ENCODE results near the gene GABBR2. TPM values are rescaled to one million over a fixed set of nuclear protein-coding genes. Genes with fewer than 3 reads are reported as not detected.
"Not testable (repeated sequence)": the region's sequence is repeated elsewhere in the genome, so short reads cannot be mapped to it uniquely, and the experiment has no call there.

Gene GABBR2
- total and polyA plus RNA-seq, 4 donors = 0.39 TPM; not detected in 3

GRCh38 chr9:98678244-98678842, 30.4 kb downstream of the GABBR2 start:
- ATAC-seq (ENCODE audit: low FRiP score) (no peak), DNase-seq (no peak)
- Histone ChIP-seq H3K4me3 (ENCODE audit: low read length in 2 of 2) (no peak overlapping the region), H3K9me3 (ENCODE audit: control insufficient read depth, low read length) (peaks cover 3% of the 10 kb centered on the region), H3K27ac (ENCODE audit: low read depth in 1 of 2, low read length in 2 of 2) (no peak overlapping the region), H3K4me1 (ENCODE audit: control insufficient read depth in 1 of 2, insufficient read depth in 2 of 2, low read length in 2 of 2) (no peaks in the 10 kb centered on the region), H3K36me3 (ENCODE audit: control insufficient read depth in 1 of 2, insufficient read depth in 2 of 2, low read length in 1 of 2) (no peaks in the 10 kb centered on the region), H3K27me3 (ENCODE audit: control insufficient read depth in 1 of 2, insufficient read depth in 2 of 2, low read length in 1 of 2) (peaks cover 0 to 3% of the 10 kb centered on the region in 2 donors)
- intact Hi-C loops (cut with DNase I) = no loop called here
- 10 to 15% methylated on average over 9 of the region's 9 CpGs for WGBS, 2 donors

GRCh38 chr9:98673681-98674080, 35.1 kb downstream of the GABBR2 start:
- H3K27ac ChIP-seq (ENCODE audit: low read depth in 1 of 2, low read length in 2 of 2) = no peak overlapping the region
- H3K4me1 ChIP-seq (ENCODE audit: control insufficient read depth in 1 of 2, insufficient read depth in 2 of 2, low read length in 2 of 2) = no peaks in the 10 kb centered on the region
- DNase-seq (no peak), ATAC-seq (ENCODE audit: low FRiP score) (no peak)
- no peak overlapping the region for H3K4me3 ChIP-seq (ENCODE audit: low read length in 2 of 2)
- intact Hi-C loops (cut with DNase I) = no loop called here
- H3K27me3 ChIP-seq (ENCODE audit: control insufficient read depth in 1 of 2, insufficient read depth in 2 of 2, low read length in 1 of 2) = peaks cover 0 to 2% of the 10 kb centered on the region in 2 donors
- H3K9me3 ChIP-seq (ENCODE audit: control insufficient read depth, low read length) = peaks cover 3% of the 10 kb centered on the region
- 48 to 55% methylated on average over 5 of the region's 5 CpGs for WGBS, 2 donors
- H3K36me3 ChIP-seq (ENCODE audit: control insufficient read depth in 1 of 2, insufficient read depth in 2 of 2, low read length in 1 of 2) = no peaks in the 10 kb centered on the region

- no peak overlapping the region for H3K27ac ChIP-seq (ENCODE audit: low read depth in 1 of 2, low read length in 2 of 2)
- DNase-seq = no peak
- intact Hi-C loops (cut with DNase I) = no loop called here
- no peaks in the 10 kb centered on the region for H3K9me3 ChIP-seq (ENCODE audit: control insufficient read depth, low read length)
- no peak overlapping the region for H3K4me3 ChIP-seq (ENCODE audit: low read length in 2 of 2)
- no peaks in the 10 kb centered on the region for H3K27me3 ChIP-seq (ENCODE audit: control insufficient read depth in 1 of 2, insufficient read depth in 2 of 2, low read length in 1 of 2)
- H3K36me3 ChIP-seq (ENCODE audit: control insufficient read depth in 1 of 2, insufficient read depth in 2 of 2, low read length in 1 of 2) = no peaks in the 10 kb centered on the region
- no peaks in the 10 kb centered on the region for H3K4me1 ChIP-seq (ENCODE audit: control insufficient read depth in 1 of 2, insufficient read depth in 2 of 2, low read length in 2 of 2)
- WGBS, 2 donors = 47 to 51% methylated on average over 4 of the region's 4 CpGs
- no peak for ATAC-seq (ENCODE audit: low FRiP score)
These were observed 41.6 kb downstream of the GABBR2 start for GRCh38 chr9:98667005-98667640.

- Histone ChIP-seq H3K9me3 (ENCODE audit: control insufficient read depth, low read length) (no peaks in the 10 kb centered on the region), H3K4me3 (ENCODE audit: low read length in 2 of 2) (no peak overlapping the region), H3K4me1 (ENCODE audit: control insufficient read depth in 1 of 2, insufficient read depth in 2 of 2, low read length in 2 of 2) (no peaks in the 10 kb centered on the region), H3K27me3 (ENCODE audit: control insufficient read depth in 1 of 2, insufficient read depth in 2 of 2, low read length in 1 of 2) (no peaks in the 10 kb centered on the region), H3K27ac (ENCODE audit: low read depth in 1 of 2, low read length in 2 of 2) (no peak overlapping the region), H3K36me3 (ENCODE audit: control insufficient read depth in 1 of 2, insufficient read depth in 2 of 2, low read length in 1 of 2) (no peaks in the 10 kb centered on the region)
- ATAC-seq (ENCODE audit: low FRiP score) (no peak), DNase-seq (no peak)
- intact Hi-C loops (cut with DNase I) = no loop called here
- 75 to 78% methylated on average over 4 of the region's 4 CpGs for WGBS, 2 donors
These were observed 43.2 kb downstream of the GABBR2 start for GRCh38 chr9:98665501-98665900.

- ATAC-seq (ENCODE audit: low FRiP score) (no peak), DNase-seq (no peak)
- Histone ChIP-seq H3K4me1 (ENCODE audit: control insufficient read depth in 1 of 2, insufficient read depth in 2 of 2, low read length in 2 of 2) (peaks cover 2 to 4% of the 10 kb centered on the region in 2 donors), H3K9me3 (ENCODE audit: control insufficient read depth, low read length) (no peaks in the 10 kb centered on the region), H3K27ac (ENCODE audit: low read depth in 1 of 2, low read length in 2 of 2) (no peak overlapping the region), H3K27me3 (ENCODE audit: control insufficient read depth in 1 of 2, insufficient read depth in 2 of 2, low read length in 1 of 2) (no peaks in the 10 kb centered on the region), H3K4me3 (ENCODE audit: low read length in 2 of 2) (no peak overlapping the region), H3K36me3 (ENCODE audit: control insufficient read depth in 1 of 2, insufficient read depth in 2 of 2, low read length in 1 of 2) (no peaks in the 10 kb centered on the region)
- 24 to 29% methylated on average over 4 of the region's 4 CpGs for WGBS, 2 donors
- intact Hi-C loops (cut with DNase I) = no loop called here
These were observed 48.2 kb downstream of the GABBR2 start for GRCh38 chr9:98660541-98660940.

GRCh38 chr9:98658951-98659351, 49.8 kb downstream of the GABBR2 start:
- Histone ChIP-seq H3K27me3 (ENCODE audit: control insufficient read depth in 1 of 2, insufficient read depth in 2 of 2, low read length in 1 of 2) (no peaks in the 10 kb centered on the region), H3K36me3 (ENCODE audit: control insufficient read depth in 1 of 2, insufficient read depth in 2 of 2, low read length in 1 of 2) (no peaks in the 10 kb centered on the region), H3K9me3 (ENCODE audit: control insufficient read depth, low read length) (no peaks in the 10 kb centered on the region), H3K27ac (ENCODE audit: low read depth in 1 of 2, low read length in 2 of 2) (no peak overlapping the region), H3K4me1 (ENCODE audit: control insufficient read depth in 1 of 2, insufficient read depth in 2 of 2, low read length in 2 of 2) (peaks cover 2 to 4% of the 10 kb centered on the region in 2 donors), H3K4me3 (ENCODE audit: low read length in 2 of 2) (no peak overlapping the region)
- DNase-seq = no peak
- no peak for ATAC-seq (ENCODE audit: low FRiP score)
- intact Hi-C loops (cut with DNase I) = no loop called here
- WGBS, 2 donors = 5 to 6% methylated on average over 1 of the region's 1 CpG

- Histone ChIP-seq H3K27ac (ENCODE audit: low read depth in 1 of 2, low read length in 2 of 2) (no peak overlapping the region), H3K4me1 (ENCODE audit: control insufficient read depth in 1 of 2, insufficient read depth in 2 of 2, low read length in 2 of 2) (peaks cover 2 to 4% of the 10 kb centered on the region in 2 donors), H3K9me3 (ENCODE audit: control insufficient read depth, low read length) (no peaks in the 10 kb centered on the region), H3K4me3 (ENCODE audit: low read length in 2 of 2) (no peak overlapping the region), H3K27me3 (ENCODE audit: control insufficient read depth in 1 of 2, insufficient read depth in 2 of 2, low read length in 1 of 2) (no peaks in the 10 kb centered on the region), H3K36me3 (ENCODE audit: control insufficient read depth in 1 of 2, insufficient read depth in 2 of 2, low read length in 1 of 2) (no peaks in the 10 kb centered on the region)
- ATAC-seq (ENCODE audit: low FRiP score) (no peak), DNase-seq (no peak)
- whole genome bisulfite sequencing, 2 donors = 72 to 76% methylated on average over 4 of the region's 4 CpGs
- intact Hi-C loops (cut with DNase I) = no loop called here
These were observed 50.8 kb downstream of the GABBR2 start for GRCh38 chr9:98657897-98658296.

- WGBS, 2 donors = 6 to 15% methylated on average over 2 of the region's 2 CpGs
These were observed 52.2 kb downstream of the GABBR2 start for GRCh38 chr9:98656511-98656910.

GRCh38 chr9:98655428-98655827, 53.3 kb downstream of the GABBR2 start:
- H3K27ac ChIP-seq (ENCODE audit: low read depth in 1 of 2, low read length in 2 of 2); H3K36me3 ChIP-seq (ENCODE audit: control insufficient read depth in 1 of 2, insufficient read depth in 2 of 2, low read length in 1 of 2); H3K4me3 ChIP-seq (ENCODE audit: low read length in 2 of 2); intact Hi-C loops (cut with DNase I); ATAC-seq (ENCODE audit: low FRiP score); H3K4me1 ChIP-seq (ENCODE audit: control insufficient read depth in 1 of 2, insufficient read depth in 2 of 2, low read length in 2 of 2); H3K27me3 ChIP-seq (ENCODE audit: control insufficient read depth in 1 of 2, insufficient read depth in 2 of 2, low read length in 1 of 2); DNase-seq; H3K9me3 ChIP-seq (ENCODE audit: control insufficient read depth, low read length): not testable (repeated sequence)
- WGBS, 2 donors = 96 to 98% methylated on average over 1 to 3 of the region's 3 CpGs

More at GRCh38 chr9:98656511-98656910, 52.2 kb downstream of the GABBR2 start:
- Histone ChIP-seq H3K27ac (ENCODE audit: low read depth in 1 of 2, low read length in 2 of 2) (no peak overlapping the region), H3K4me3 (ENCODE audit: low read length in 2 of 2) (no peak overlapping the region), H3K27me3 (ENCODE audit: control insufficient read depth in 1 of 2, insufficient read depth in 2 of 2, low read length in 1 of 2) (no peaks in the 10 kb centered on the region), H3K36me3 (ENCODE audit: control insufficient read depth in 1 of 2, insufficient read depth in 2 of 2, low read length in 1 of 2) (no peaks in the 10 kb centered on the region), H3K4me1 (ENCODE audit: control insufficient read depth in 1 of 2, insufficient read depth in 2 of 2, low read length in 2 of 2) (peaks cover 2 to 4% of the 10 kb centered on the region in 2 donors), H3K9me3 (ENCODE audit: control insufficient read depth, low read length) (no peaks in the 10 kb centered on the region)
- ATAC-seq (ENCODE audit: low FRiP score) (no peak), DNase-seq (no peak)
- intact Hi-C loops (cut with DNase I) = no loop called here
